NOMO-1 (cell line): ENCODE measurements around the gene BBIP1.
"Not testable (repeated sequence)": the region's sequence is repeated elsewhere in the genome, so short reads cannot be mapped to it uniquely, and the experiment has no call there.

ENCODE experiments used
- DNase-seq, 2 experiments: peaks; one replicate each; lab custom pipeline; 2025; ENCODE audit not compliant: unreplicated experiment in 2 of 2; lab: John Stamatoyannopoulos, UW

Gene BBIP1

DNA sequence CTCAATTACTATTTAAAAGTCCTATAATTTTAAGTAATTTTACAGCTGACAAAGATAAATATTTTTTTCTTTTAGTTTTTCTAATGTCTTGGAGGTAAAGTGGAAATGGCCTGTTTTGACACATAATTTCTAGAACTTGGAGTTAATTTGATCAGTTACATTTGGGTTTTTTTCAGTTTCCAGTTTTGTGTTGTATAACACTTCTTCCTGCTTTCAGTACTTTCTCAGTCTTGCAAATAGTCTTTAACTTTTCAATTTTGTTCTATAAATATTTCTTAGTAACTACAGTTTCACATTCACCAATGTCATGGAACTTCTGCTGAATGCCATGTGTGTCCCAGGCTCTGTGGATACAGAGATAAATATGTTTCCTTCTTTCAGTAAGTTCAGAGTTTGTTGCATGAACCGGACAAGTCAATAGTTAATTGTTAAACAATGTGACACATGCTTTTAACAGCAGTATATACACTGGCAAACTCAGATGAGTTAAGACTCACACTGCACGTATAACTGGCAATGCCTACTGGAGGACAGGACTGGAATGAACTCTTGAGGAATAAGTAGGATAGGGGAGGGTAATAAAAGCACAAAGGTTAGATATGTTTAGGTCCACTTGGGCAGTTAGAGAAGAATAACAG is 5.0 kb upstream of the BBIP1 start:
- peak in 1 of 2 experiments; percentile 14 for DNase-seq

DNA sequence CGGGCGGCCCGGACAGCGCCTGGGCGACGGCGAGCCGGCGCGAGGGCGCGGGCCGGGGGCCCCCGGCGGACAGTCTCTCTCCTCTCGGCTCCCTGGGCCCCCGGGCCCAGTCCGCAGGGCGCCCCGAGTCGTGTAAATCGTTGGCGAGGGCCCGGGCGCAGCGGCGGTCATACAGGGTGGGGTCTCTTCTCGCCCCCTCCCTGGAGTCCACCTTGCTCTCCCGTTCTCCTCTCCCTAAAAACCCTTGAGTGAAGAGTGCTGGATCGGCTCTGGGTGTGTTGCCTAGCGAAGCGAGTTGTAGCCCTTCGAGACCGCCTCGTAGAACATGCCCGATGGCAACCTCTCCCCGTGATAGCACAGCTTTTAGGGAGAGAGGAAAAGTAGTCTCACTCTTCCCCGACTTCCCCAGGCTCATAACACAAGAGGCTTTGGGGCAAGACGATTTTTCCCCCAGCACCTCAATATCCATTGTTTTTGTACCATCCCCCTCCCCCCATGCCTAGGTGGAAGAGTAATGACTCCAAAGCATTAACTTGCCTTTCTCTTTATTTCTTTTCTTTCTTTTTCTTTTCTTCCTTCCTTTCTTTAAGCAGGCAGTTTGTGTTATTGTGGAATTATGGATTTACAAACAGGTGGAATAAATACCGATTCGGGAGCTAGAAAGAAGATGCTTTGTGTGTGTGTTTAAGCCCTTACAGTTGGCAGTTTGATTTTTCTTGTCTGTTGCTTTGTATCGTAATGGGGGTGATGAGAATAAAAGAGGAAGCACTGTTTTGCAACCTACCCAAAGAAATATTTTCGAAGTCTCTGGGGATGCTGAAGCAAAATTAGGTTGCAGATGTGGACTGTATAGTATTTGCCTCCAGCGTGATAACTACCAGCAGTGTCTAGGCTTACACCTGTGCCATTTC is 1.2 kb upstream of the BBIP1 start:
- peak; percentile 81 to 86 for DNase-seq

DNA sequence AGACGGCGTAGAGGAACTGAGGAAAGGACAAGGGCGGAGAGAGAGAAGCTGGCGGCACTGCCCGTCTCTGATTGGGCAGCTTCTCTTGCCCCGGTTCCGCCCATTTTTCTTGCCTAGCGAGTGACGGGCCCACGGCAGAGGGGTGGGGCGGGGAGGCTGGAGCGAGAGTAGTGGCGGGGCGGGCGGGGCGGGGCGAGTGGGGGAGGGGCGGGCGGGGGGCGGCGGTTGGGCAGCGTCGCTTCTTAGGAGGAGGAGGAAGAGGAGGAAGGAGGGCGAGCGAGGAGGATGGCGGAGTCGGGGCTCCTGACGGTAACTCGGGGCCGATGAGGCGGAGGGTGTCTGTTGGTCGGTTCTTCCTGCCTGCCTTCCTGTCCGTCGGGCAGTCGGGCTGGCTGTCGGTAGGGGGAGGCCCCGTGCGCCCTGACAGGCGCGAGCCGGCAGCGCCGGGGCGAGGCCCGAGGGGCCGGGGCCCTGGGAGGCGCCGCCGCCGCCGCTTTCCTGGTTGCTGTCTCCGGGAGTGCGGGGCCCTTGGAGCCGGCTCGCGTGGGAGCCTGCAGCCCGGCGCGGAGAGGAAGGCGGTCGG is 460 bp upstream of the BBIP1 start, which contains the start of gene SHOC2:
SHOC2 (plus strand) TSS at position 256 of the 583 bp plus-strand sequence. CDS start 44,755 bp downstream, outside the sequence.
- DNase-seq, result no peak

DNA sequence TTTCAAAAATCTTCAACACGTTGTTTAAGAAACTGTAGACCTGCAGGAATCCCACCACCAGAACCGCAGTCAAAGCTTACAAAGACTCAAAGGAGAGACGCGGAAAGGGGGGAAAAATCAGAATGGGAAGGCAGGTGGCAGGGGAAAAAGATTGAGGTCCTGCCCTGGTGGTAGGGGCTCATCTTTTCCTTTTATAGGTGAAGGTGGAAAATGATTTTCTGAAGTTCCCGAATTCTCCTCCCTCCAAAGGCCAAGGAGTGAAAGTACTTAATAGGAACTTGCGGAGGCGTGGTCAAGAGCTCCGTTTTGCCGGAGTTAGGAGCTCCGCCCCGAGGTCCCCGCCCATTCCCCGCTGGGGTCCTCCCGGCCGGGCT is 724 bp downstream of the BBIP1 start:
- peak; percentile 85 to 94 for DNase-seq

DNA sequence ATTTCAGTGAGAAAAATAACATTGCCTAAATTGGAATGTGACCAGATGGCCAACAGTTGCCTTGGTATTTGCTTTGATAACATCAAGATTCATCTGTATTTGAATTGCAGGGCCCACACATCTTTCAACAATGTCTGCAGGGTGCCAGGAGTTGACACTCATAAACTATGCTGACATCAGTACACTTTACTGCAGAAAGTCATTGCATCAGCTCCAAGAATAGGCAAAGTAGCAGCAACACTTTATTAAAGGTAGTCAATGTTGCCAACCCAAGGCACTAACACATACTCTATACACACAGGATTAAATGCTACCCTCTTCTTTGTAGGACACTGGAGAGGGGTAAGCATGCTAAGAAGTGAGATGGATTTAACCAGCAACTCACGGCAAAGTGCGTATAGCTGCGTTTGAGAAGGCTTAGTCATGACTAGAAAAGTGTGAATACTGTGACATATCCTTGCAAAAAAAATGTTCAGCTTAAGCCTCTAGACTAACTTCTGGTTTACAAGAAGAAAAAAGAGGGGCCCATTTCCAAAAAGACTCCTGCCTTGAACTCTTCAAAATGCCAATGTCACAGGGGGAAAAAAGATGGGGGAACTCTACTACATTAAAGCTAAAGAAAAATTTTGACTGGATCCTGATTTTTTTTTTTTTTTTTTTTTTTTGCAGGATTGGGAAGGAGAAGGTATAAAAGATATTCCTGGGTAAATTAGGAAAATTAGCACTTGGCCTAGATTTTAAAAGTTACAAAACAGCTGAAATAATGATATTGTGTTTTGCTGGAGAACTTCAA is 2.2 kb downstream of the BBIP1 start:
- no peak for DNase-seq

DNA sequence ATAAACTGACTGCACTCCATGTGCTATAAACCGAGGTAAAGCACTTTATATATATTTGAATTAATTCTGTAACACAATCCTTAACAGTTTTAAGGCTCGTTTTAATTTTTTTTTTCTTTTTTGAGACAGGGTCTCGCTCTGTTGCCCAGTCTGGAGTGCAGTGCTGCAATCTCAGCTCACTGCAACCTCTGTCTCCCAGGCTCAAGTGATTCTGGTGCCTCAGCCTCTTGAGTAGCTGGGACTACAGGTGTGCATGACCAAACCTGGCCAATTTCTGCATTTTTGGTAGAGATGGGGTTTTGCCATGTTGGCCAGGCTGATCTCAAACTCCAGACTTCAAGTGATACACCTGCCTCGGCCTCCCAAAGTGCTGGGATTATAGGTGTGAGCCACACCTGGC is 3.4 kb downstream of the BBIP1 start:
- not testable (repeated sequence) for DNase-seq

DNA sequence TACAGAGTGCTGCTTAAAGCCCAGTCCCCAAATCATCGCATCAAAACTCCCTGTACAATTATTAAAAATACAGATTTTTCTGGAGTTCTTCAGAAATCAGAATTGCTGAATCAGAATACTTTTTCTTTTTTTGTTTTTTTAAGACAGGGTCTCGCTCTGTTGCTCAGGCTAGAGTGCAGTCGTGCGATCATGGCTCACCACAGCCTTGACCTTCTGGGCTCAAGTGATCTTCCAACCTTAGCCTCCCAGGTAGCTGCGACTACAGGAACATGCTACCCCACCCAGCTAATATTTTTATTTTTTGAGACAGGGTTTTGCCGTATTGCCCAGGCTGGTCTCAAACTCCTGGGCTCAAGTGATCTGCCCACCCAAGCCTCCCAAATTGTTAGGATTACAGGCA is 3.9 kb downstream of the BBIP1 start:
- no peak for DNase-seq

DNA sequence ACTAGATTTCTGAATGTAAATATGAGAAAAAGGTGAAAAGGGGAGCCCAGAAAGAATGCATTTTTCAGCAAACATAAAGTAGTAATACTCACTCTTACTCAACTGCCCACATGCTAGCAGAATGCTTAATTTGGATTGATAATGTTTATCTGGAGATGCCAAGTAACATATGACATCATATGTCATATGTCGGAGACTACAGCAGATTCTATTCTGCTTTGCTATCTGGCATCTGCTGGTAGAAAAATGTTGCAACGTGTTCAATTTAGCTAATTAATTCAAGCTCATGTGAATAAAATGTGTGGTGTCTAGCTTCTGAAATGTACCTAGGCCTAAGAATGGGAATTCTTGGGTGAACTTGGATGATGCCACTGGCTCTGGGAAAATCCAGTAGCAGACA is 4.5 kb downstream of the BBIP1 start:
- DNase-seq, result no peak

DNA sequence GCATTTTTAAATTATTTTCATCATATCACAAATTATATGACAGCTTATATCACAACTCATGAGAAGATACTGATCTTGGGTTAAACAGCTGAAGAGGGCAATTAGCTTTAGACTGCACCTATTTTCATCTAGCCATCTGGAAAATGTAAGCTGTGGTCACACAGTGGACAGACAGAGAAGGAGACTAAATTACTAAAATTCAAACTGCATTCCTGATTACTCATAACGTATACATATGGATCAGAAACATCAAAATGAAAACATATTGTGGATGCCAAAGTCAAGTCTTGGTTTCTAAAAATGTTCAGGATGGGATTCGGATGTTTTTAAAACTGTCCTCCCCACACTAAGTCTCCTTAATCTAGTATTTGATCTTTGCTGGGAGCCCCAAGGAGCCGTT is 6.6 kb downstream of the BBIP1 start:
- no peak for DNase-seq

DNA sequence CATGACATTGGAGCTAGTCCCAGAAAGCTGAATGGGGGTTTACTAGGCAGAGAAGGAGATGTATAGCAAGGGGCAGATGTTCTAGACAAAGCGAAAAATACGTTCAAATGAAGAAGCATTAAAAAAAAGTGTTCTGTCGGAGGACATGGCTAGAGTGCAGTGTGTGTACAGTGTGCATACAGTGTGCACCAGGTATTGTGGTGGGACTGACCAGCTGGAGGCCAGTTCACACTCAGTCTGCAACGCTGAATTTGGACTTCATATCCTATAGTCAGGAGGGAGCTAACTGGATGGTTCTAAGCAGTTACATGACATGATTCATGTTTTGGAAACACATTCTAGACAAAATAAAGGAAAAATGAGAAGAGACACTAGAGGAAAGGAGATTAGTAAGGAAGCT is 8.8 kb downstream of the BBIP1 start:
- no peak for DNase-seq

DNA sequence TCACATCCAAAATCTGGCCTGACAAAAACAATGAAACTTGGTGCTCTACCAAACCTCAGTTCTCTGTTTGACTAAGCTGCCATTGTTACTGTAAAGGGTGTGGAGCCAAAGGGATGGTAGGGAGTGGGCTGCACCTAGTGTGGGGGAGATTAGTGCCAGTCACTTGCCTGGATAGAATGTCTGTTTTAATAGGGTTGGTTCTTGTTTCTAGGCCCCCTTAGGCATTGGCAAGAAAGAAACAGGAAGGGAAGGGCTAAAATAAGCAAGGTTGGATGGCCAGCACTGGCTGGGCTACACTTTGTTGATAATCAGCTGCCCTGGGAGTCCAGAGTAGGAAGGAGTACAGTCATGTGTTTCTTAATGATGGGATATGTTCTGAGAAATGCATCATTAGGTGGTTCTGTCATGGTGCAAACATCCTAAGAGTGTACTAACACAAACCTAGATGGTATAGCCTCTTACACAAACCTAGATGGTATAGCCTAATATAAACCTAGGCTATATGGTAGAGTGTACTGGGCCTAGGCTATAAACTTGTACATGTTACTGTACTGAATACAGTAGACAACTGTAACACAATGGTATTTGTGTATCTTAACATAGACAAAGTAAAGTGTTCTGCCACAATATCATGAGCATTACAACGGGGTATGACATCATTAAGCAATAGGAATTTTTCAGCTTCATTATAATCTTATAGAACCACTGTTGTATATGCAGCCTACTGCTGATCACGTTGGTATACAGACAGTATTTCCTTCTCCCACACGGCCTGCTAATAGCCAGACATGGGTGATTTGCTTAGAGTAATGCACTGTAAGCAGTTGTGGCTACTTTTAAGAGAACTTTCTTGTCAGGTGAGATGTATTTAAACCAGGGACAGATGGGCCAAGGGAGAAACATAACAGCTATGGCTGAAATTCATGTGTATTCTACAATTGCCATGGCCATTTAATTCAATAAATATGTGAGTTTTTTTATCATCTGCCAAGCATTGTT is 15.4 kb downstream of the BBIP1 start:
- no peak for DNase-seq

DNA sequence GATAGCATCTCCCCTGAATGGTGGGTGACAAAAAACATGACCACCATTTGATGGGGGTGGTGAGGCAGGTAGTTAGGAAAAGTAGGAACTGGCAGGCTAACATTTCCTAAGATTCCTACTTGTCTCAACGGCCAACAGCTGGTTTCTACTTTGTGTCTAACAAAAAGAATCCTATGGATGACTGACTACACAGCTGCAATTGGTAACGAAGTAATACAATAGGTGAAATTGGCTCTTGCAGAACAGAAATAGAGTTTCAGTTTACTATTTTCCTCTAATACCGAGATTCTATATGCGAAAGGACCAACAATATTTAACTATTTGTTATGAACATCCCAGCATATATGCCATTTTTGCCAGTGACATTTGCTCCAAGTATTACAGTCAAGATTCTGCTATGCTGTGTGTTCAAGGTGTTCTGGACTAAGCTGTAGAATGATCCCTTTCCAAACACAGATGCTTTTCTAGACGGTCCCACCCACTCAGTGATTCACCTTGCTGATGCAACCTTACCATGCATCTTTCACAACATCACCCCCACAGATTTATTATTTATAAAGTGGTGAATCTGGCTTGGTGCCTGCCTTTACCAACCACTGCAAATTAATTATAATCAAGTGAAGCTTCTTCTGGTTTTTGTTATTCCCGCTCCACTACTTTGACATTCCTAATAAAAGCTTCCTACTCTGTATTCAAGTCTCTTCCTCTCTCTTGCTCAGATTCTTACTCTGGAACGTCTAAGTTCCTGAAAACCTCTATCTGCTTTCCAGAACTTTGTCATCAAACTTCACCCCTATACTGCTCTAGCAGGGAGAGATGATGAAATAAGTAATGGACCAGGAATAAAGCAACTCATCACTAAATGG is 16.8 kb downstream of the BBIP1 start:
- peak in 1 of 2 experiments; percentile 2 for DNase-seq

DNA sequence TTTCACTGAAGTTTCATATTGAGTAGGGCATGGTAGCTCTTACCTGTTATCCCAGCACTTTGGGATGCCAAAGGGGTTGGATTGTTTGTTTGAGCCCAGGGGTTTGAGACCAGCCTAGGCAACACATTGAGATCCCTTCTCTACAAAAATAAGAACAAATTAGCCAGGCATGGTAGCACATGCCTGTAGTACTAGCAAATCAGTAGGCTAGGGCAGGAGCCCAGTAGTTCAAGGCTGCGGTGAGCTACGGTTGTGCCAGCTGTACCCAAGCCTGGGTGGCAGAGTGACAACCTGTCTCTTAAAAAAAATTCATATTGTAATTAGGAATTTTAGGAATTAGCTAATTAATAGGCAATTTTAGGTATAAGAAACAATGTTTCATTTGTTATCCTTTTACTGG is 18.0 kb downstream of the BBIP1 start:
- no peak for DNase-seq

DNA sequence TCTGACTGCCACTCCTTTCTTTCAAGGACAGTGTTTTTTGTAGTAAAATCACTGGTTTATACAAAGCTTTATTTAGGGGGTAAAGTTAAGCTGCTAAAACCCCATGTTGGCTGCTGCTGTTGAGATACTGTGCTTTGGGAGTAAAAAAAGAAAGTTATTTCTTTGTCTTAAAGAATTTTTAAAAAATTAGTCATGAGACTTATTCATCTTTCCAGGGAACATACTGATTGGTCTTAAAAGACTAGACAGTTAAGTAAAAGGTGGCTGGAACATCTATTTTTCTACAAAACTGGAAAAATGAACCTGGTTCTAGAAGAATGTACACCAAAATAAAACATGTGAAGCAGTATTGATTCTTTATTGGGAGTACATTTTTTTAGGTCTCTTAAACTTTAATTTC is 20.6 kb downstream of the BBIP1 start:
- DNase-seq, result no peak

DNA sequence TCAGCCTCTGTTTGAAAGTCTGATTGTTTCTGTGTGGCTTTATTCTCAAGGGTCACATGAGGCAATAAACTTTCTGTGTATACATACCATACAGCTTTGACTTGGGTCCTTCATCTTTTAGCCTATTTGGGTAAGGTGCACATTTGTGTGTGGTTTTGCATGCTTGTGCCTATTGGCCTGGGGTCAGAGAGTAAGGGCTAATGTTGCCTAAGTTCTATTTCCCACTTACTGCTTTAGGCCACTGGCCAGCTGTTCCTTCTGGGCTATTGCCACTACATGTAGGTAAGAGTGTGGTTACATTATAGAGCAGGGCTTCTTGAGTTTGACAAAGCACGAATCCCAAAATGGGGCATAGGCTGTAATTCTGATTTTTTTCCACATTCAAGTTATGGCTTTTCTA is 21.8 kb downstream of the BBIP1 start:
- no peak for DNase-seq

DNA sequence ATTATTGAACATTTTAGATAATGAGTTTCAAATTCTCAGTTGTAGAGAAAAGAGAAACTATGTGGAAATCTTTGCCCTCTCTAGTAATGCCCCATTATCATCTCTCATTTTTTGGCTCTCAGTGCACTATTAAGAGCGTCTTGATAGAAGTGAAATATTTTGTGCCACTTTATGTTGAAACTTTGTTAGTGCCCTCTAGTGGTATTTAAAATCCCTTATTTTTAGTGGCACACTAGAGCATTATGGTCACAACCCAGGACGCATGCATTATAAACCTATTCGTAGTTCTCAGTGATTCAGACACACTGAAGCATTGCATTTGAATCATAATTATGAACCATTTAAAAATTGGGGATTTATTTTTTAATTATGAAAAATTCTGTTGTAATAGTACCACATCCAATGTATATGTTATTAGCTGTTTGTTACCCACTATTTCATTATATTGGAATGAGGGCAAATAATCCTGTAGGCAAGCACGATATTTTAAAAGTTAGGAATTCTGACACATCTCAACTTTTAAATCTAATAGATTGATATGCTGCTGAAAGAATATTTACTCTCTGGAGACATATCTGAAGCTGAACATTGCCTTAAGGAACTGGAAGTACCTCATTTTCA is 25.3 kb downstream of the BBIP1 start:
- DNase-seq, result peak; percentile 7 to 66

DNA sequence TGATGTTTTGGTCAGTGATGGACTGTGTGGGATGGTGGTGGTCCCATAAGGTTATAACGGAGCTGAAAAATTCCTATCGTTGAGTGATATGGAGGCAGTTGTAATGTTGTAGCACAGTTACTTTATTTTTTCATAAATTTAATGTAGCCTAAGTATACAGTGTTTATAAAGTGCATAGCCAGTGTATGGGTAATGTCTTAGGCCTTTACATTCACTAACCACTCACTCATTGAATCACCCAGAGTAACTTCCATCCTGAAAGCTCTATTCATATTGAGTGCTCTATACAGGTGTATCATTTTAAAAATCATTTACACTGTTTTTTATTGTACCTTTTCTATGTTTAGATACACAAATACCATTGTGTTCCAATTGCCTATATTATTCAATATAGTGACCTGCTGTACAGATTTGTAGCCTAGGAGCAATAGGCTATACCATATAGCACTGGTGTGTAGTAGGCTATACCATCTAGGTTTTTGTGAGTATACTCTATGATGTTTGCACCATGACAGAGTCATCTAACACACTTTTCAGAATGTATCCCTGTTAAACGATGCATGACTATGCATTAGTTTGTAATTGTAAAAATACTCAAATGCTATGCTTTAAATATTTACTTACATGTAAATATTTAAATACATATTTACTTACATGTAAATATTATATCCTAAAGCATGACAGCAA is 26.2 kb downstream of the BBIP1 start:
- no peak for DNase-seq

DNA sequence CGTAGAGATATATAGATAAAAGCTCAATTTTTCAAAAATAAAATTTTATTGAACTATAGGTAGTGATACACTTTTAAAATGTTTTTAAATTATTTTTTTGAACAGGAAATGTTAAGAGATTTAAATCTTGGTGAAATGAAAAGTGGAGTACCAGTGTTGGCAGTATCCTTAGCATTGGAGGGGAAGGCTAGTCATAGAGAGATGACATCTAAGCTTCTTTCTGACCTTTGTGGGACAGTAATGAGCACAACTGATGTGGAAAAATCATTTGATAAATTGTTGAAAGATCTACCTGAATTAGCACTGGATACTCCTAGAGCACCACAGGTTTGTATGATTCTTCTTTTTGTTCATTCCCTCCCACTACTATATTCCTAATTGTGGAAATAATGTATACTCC is 31.4 kb downstream of the BBIP1 start:
- no peak for DNase-seq
